Transverse colon (tissue), 4 donors: ENCODE results near the gene ATAT1.

Source experiments
- POLR2AphosphoS5 ChIP-seq, 3 donors: sonication (generic); formaldehyde crosslinking; IDR thresholded peaks; one replicate each; pipeline ENCODE4 v1.6.1; 2016; ENCODE audit warnings: antibody characterized with exemption in 3 of 3
- TF ChIP-seq, protein P1 (sequence below), 5 experiments: fragments of 200-600 bp in 3 of 5; fragments of 450-650 bp in 2 of 5; sonication (generic) in 3 of 5; IDR thresholded peaks; 1 replicate in 2 of 5; 2 replicates in 3 of 5; pipeline ENCODE4 v1.5.1; 2016 to 2017; ENCODE audit warnings: antibody characterized with exemption in 5 of 5, inconsistent platforms in 3 of 5, mild to moderate bottlenecking in 2 of 5, moderate library complexity in 1 of 5

DNA sequence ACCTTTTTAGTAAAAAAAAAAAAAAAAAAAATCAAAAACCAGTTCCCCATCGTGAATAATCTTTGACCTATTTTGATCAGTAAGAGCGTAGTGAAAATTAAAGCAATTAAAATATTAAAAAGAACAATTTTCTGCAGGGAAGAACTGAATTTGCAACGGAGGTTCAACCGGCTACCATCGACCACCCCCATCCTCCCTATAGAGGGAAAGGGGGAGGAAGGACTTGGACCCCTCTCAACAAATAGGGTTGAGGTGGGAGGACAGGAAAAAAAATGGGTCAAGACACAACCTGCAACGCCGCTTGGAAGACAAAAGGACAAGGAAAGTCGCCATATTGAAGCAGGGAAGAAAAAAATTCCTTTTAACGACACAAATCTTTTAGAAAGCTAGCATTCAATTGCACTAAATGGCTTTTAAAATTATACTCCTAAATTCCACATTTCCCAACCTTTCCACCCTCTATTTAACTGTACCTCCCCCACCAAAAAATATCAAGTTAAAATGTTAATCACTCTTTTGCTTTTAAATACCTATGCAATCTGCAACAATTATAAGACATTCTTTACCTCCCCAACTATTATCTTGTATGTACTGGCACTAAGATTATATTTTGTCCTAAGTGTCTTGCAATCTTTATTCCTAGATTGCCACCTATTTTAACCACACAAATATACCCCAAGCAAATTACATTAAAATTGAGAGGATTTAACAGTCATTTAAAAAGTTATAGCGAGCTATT lies 11.3 kb upstream of the ATAT1 start:
- no peak for TF ChIP-seq POLR2AphosphoS5 (IDR thresholded peaks at IDR 0.05)
- TF ChIP-seq, protein P1, sequence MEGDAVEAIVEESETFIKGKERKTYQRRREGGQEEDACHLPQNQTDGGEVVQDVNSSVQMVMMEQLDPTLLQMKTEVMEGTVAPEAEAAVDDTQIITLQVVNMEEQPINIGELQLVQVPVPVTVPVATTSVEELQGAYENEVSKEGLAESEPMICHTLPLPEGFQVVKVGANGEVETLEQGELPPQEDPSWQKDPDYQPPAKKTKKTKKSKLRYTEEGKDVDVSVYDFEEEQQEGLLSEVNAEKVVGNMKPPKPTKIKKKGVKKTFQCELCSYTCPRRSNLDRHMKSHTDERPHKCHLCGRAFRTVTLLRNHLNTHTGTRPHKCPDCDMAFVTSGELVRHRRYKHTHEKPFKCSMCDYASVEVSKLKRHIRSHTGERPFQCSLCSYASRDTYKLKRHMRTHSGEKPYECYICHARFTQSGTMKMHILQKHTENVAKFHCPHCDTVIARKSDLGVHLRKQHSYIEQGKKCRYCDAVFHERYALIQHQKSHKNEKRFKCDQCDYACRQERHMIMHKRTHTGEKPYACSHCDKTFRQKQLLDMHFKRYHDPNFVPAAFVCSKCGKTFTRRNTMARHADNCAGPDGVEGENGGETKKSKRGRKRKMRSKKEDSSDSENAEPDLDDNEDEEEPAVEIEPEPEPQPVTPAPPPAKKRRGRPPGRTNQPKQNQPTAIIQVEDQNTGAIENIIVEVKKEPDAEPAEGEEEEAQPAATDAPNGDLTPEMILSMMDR (IDR thresholded peaks at IDR 0.05): no peak
